GM12892 (cell line): ENCODE results near the gene CORO7.

Experiments used
- POLR2AphosphoS5 ChIP-seq: IDR thresholded peaks from 2 replicates; pipeline ENCODE4 v1.6.1; 2011; ENCODE audit warnings: low read depth, low read length, control low read depth
- TAF1 ChIP-seq: IDR thresholded peaks from 2 replicates; pipeline ENCODE4 v1.6.1; 2011; ENCODE audit warnings: low read depth, mild to moderate bottlenecking, control low read depth, low read length, borderline replicate concordance

- TF ChIP-seq POLR2AphosphoS5 (peak; percentile 97), TAF1 (peak; percentile 97)
Measured at GRCh38 chr16:4425378-4426020, 9.1 kb upstream of the CORO7 start, which contains the start of gene DNAJA3.
